ENCODE results near the gene OXSM. TPM values are rescaled to one million over a fixed set of nuclear protein-coding genes. Genes with fewer than 3 reads are reported as not detected.

Gene OXSM
- total and polyA plus RNA-seq, 8 donors: 8.6 to 22.9 (median 18.4) TPM

GRCh38 chr3:25820816-25821486, 31.1 kb downstream of the OXSM start:
- H3K27me3 ChIP-seq: no peaks in the 10 kb centered on the region

GRCh38 chr3:25821746-25822573, 32.1 kb downstream of the OXSM start:
- Histone ChIP-seq H3K36me3 (no peaks in the 10 kb centered on the region), H3K4me1 (no peaks in the 10 kb centered on the region), H3K4me3 (no peak overlapping the region), H3K9me3 (no peaks in the 10 kb centered on the region), H3K27me3 (no peaks in the 10 kb centered on the region), H3K27ac (no peak overlapping the region)
- ATAC-seq (no peak), DNase-seq (no peak)
- no peak for TF ChIP-seq CTCF (IDR thresholded peaks at IDR 0.05)
- intact Hi-C loops (cut with DNase I): no loop called here

More at GRCh38 chr3:25820816-25821486, 31.1 kb downstream of the OXSM start:
- TF ChIP-seq CTCF (IDR thresholded peaks at IDR 0.05): no peak
- H3K36me3 ChIP-seq: no peaks in the 10 kb centered on the region
- H3K4me3 ChIP-seq: no peak overlapping the region
- intact Hi-C loops (cut with DNase I): no loop called here
- H3K4me1 ChIP-seq: no peaks in the 10 kb centered on the region
- no peak overlapping the region for H3K27ac ChIP-seq
- DNase-seq (no peak), ATAC-seq (no peak)
- H3K9me3 ChIP-seq: no peaks in the 10 kb centered on the region

GRCh38 chr3:25823314-25823713, 33.4 kb downstream of the OXSM start:
- DNase-seq (no peak), ATAC-seq (no peak)
- Histone ChIP-seq H3K9me3 (no peaks in the 10 kb centered on the region), H3K36me3 (no peaks in the 10 kb centered on the region), H3K4me3 (no peak overlapping the region), H3K27ac (no peak overlapping the region), H3K4me1 (no peaks in the 10 kb centered on the region), H3K27me3 (no peaks in the 10 kb centered on the region)
- TF ChIP-seq CTCF (IDR thresholded peaks at IDR 0.05): no peak
- intact Hi-C loops (cut with DNase I): no loop called here

- no peak for ATAC-seq
- no peak overlapping the region for H3K27ac ChIP-seq
- no peak for TF ChIP-seq CTCF (IDR thresholded peaks at IDR 0.05)
- DNase-seq: no peak
- H3K4me1 ChIP-seq: no peaks in the 10 kb centered on the region
- H3K4me3 ChIP-seq: no peak overlapping the region
- no peaks in the 10 kb centered on the region for H3K36me3 ChIP-seq
- H3K27me3 ChIP-seq: no peaks in the 10 kb centered on the region
- intact Hi-C loops (cut with DNase I): no loop called here
- no peaks in the 10 kb centered on the region for H3K9me3 ChIP-seq
Observed at GRCh38 chr3:25826510-25826909, 36.6 kb downstream of the OXSM start.
